Heart left ventricle (tissue), 16 donors: ENCODE data around the gene SENP8. TPM values are rescaled to one million over a fixed set of nuclear protein-coding genes. Genes with fewer than 3 reads are reported as not detected.

Source experiments
- ATAC-seq, 4 donors: fragments of 200-7000 bp; cut with Tn5 transposase; one replicate each; pipeline ENCODE4 v1.9.1; 2020 to 2022; ENCODE audit warnings: moderate library complexity in 4 of 4, mild to moderate bottlenecking in 3 of 4, moderate number of reproducible peaks in 1 of 4
- DNase-seq, 5 donors: peaks; one replicate each; pipeline ENCODE4 v3.0.0-alpha.2; 2020
- H3K27ac ChIP-seq, 12 donors: fragments of 200-600 bp; sonication (generic) in 4 of 12; one replicate each; pipeline versions ENCODE4 v1.5.0 to v1.8.0; 2016 to 2022; ENCODE audit warnings: mild to moderate bottlenecking in 2 of 12
- H3K27me3 ChIP-seq, 9 donors: fragments of 200-600 bp; sonication (generic) in 2 of 9; one replicate each; pipeline versions ENCODE4 v1.5.1 to v1.8.0; 2016 to 2022; ENCODE audit warnings: mild to moderate bottlenecking in 3 of 9
- H3K36me3 ChIP-seq, 9 donors: fragments of 200-600 bp; sonication (generic) in 2 of 9; one replicate each; pipeline versions ENCODE4 v1.5.0 to v1.8.0; 2018 to 2022; ENCODE audit warnings: mild to moderate bottlenecking in 2 of 9
- H3K4me1 ChIP-seq, 12 donors: fragments of 200-600 bp; sonication (generic) in 4 of 12; one replicate each; pipeline versions ENCODE4 v1.5.0 to v1.8.0; 2016 to 2022; ENCODE audit warnings: mild to moderate bottlenecking in 3 of 12
- H3K4me3 ChIP-seq, 12 donors: fragments of 200-600 bp; sonication (generic) in 4 of 12; one replicate each; pipeline versions ENCODE4 v1.5.0 to v1.8.0; 2017 to 2022; ENCODE audit warnings: mild to moderate bottlenecking in 9 of 12, moderate library complexity in 4 of 12
- H3K9me3 ChIP-seq, 12 donors: fragments of 200-600 bp; sonication (generic) in 4 of 12; one replicate each; pipeline versions ENCODE4 v1.5.0 to v1.8.0; 2016 to 2022; ENCODE audit warnings: mild to moderate bottlenecking in 1 of 12
- CTCF ChIP-seq, 12 donors: fragments of 200-600 bp; sonication (generic) in 4 of 12; IDR thresholded peaks; one replicate each; pipeline versions ENCODE4 v1.5.0 to v1.8.0; 2018 to 2022; ENCODE audit warnings: antibody characterized with exemption in 12 of 12, mild to moderate bottlenecking in 5 of 12
- POLR2A ChIP-seq, 2 donors: fragments of 450-650 bp; IDR thresholded peaks; one replicate each; pipeline ENCODE4 v1.6.1; 2017; ENCODE audit warnings: antibody characterized with exemption in 2 of 2, mild to moderate bottlenecking in 2 of 2, moderate library complexity in 2 of 2
- WGBS, 4 donors: extraction: QIAGEN DNeasy Blood & Tissue Kit in 2 of 4; methylation state at CpG; one replicate each; pipeline versions ENCODE4 v1.1.5 to v1.1.7; 2013 to 2018; 5-methylcytosine and 5-hydroxymethylcytosine counted together
- intact Hi-C, 10 donors: fragments of 100-400 bp; cut with DNase I; formaldehyde crosslinking; loops; one replicate each; pipeline versions ENCODE4 v1.11.1 to v1.14.2; 2022
- polyA plus RNA-seq, 2 donors: library from polyadenylated mRNA; stranded (reverse); fragments of 200-250 nt; gene quantifications; one replicate each; pipeline ENCODE4 v1.2.3, GENCODE V29; 2013
- total RNA-seq, 9 donors: library from RNA; depleted of rRNA in 2 of 9; stranded (reverse); fragments of >200 nt in 2 of 9; fragmentation: NEBNext Ultra II Directional in 3 of 9; extraction: Animal tissue kit (Norgen Biotek cat#: 25700) in 3 of 9; gene quantifications; one replicate each; pipeline versions ENCODE4 v1.1.0 to v1.2.4, GENCODE V29; 2016 to 2023
- donor health status: ischemic (EF 13 %, LVEDD 7.1; RV severe dilation, severe dysfunction).
- donor health status: healthy with polysubstance abuse.
- donor health status: DM: no; HTN: yes; CAD: no.
- donor health status: DM: no; HTN: no; CAD: no.
- donor health status: ischemic (EF 25% LVEDD 6.9; RV normal size, moderate dysfunction).
- donor health status: ischemic (EF 25% LVEDD 5.7; RV mildly dilated, moderate dysfunction).
- donor health status: healthy.
- donor health status: DM: yes; HTN: yes; CAD: no.
- donor health status: ischemic (EF 35%, LVEDD 5.7; RV mildly dilated, moderate dysfunction).
- donor health status: nonischemic (EF 11% LVEDD 7.7; RV severe dilation, severe dysfunction).
- donor health status: DM: yes; HTN: yes; CAD: no.
- donor health status: PGD.
- donor health status: ischemic (EF 29% LVEDD 5.4; RV normal size, mild dysfunction).
- donor health status: nonischemic (EF 23%, LVEDD 6.1; RV moderate dilation, normal function).

Gene SENP8
- total and polyA plus RNA-seq, 11 donors = 2.1 to 7.6 (median 4.7) TPM

GRCh38 chr15:72113347-72114031, 4.7 kb upstream of the SENP8 start:
- DNase-seq = no peak
- intact Hi-C loops = no loop called here
- Histone ChIP-seq H3K4me3 (no peak overlapping the region), H3K9me3 (no peaks in the 10 kb centered on the region), H3K27ac (no peak overlapping the region), H3K36me3 (no peaks in the 10 kb centered on the region), H3K4me1 (peaks cover 0 to 41% (median 22%) of the 10 kb centered on the region in 12 donors), H3K27me3 (no peaks in the 10 kb centered on the region)
- TF ChIP-seq POLR2A (IDR thresholded peaks at IDR 0.05) = no peak
- TF ChIP-seq CTCF (IDR thresholded peaks at IDR 0.05) = no peak
- WGBS, 4 donors = 75 to 79% (median 77%) methylated on average over 4 of the region's 4 CpGs
- no peak for ATAC-seq

- no peaks in the 10 kb centered on the region for H3K9me3 ChIP-seq
- H3K4me1 ChIP-seq = peaks cover 0 to 42% (median 28%) of the 10 kb centered on the region in 12 donors
- WGBS, 4 donors = 0 to 1% (median 1%) methylated on average over 24 of the region's 24 CpGs
- intact Hi-C loops = no loop called here
- peak; percentile 4 to 8 (median 6) for ATAC-seq
- TF ChIP-seq POLR2A (IDR thresholded peaks at IDR 0.05) (no peak), CTCF (IDR thresholded peaks at IDR 0.05) (no peak)
- no peaks in the 10 kb centered on the region for H3K36me3 ChIP-seq
- DNase-seq = peak in 4 of 5 donors; percentile 37 to 51 (median 48)
- peak overlapping the region; percentile 74 to 97 (median 90) for H3K4me3 ChIP-seq
- no peaks in the 10 kb centered on the region for H3K27me3 ChIP-seq
- H3K27ac ChIP-seq = peak overlapping the region; percentile 76 to 99 (median 97)
Observed at GRCh38 chr15:72116731-72117485, 1.3 kb upstream of the SENP8 start.

GRCh38 chr15:72117486-72118016, 652 bp upstream of the SENP8 start:
- Histone ChIP-seq H3K27ac (peak overlapping the region; percentile 76 to 99 (median 97)), H3K9me3 (no peaks in the 10 kb centered on the region), H3K4me1 (peaks cover 0 to 37% (median 25%) of the 10 kb centered on the region in 12 donors), H3K4me3 (peak overlapping the region; percentile 74 to 97 (median 90)), H3K36me3 (no peaks in the 10 kb centered on the region), H3K27me3 (no peaks in the 10 kb centered on the region)
- intact Hi-C loops = loop anchor here in 1 of 10 donors (2.0 kb wide), 1 partner anchor 19 kb away; no protein-coding TSS in a partner anchor
- ATAC-seq (peak; percentile 66 to 90 (median 80)), DNase-seq (peak; percentile 74 to 90 (median 88))
- TF ChIP-seq POLR2A (IDR thresholded peaks at IDR 0.05) (peak; percentile 20 to 28), CTCF (IDR thresholded peaks at IDR 0.05) (no peak)
- WGBS, 4 donors = 0 to 2% (median 0%) methylated on average over 30 to 59 of the region's 59 CpGs

- intact Hi-C loops = no loop called here
- Histone ChIP-seq H3K4me3 (no peak overlapping the region), H3K9me3 (no peaks in the 10 kb centered on the region), H3K4me1 (peaks cover 0 to 10% (median 2%) of the 10 kb centered on the region in 12 donors), H3K36me3 (no peaks in the 10 kb centered on the region), H3K27ac (no peak overlapping the region), H3K27me3 (no peaks in the 10 kb centered on the region)
- WGBS, 4 donors = 17 to 32% (median 27%) methylated on average over 1 of the region's 1 CpG
- no peak for DNase-seq
- TF ChIP-seq POLR2A (IDR thresholded peaks at IDR 0.05) (no peak), CTCF (IDR thresholded peaks at IDR 0.05) (no peak)
- no peak for ATAC-seq
Observed at GRCh38 chr15:72124218-72124617, 6.0 kb downstream of the SENP8 start.
